GM18868 (cell line): ENCODE results near the gene FBXL20.
"Not testable (repeated sequence)": the region's sequence is repeated elsewhere in the genome, so short reads cannot be mapped to it uniquely, and the experiment has no call there.

Source experiments
- ATAC-seq: cut with Tn5 transposase; IDR thresholded peaks from one replicate; pipeline ENCODE4 v1.9.1; 2021; ENCODE audit warnings: mild to moderate bottlenecking, moderate library complexity; ENCODE audit not compliant: unreplicated experiment

FBXL20 gene

DNA sequence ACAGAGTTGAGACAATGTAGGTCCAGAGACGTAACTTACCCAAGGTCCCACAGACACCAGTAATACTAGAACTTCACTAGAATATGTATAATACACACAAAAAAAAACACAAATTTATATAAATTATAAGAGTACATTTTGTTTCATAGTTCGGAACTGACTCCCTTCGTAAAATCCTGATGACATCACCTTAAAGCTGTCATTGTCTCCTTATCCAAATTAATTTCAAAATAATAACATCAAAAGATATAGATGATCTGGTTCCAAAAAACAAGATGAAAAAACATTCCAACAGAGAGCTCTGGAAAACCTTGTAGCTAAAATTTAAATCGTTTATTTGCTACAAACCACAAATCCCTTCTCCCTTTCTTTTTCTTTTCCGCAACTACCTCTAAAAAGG is 10.0 kb downstream of the FBXL20 start:
- ATAC-seq, result no peak

DNA sequence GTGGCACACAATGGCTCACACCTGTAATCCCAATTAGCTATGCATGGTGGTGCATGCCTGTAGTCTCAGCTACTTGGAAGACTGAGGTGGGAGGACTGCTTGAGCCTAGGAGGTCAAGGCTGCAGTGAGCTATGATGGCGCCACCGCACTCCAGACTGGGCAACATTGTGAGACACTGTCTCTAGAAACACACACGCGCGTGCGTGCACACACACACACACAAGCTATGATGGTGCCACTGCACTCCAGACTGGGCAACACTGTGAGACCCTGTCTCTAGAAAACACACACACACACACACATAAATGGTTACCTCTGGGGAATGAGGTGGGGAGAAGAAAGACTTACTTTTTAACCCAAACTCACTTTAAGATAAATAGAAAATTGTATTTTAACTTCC is 16.4 kb downstream of the FBXL20 start:
- no peak for ATAC-seq

DNA sequence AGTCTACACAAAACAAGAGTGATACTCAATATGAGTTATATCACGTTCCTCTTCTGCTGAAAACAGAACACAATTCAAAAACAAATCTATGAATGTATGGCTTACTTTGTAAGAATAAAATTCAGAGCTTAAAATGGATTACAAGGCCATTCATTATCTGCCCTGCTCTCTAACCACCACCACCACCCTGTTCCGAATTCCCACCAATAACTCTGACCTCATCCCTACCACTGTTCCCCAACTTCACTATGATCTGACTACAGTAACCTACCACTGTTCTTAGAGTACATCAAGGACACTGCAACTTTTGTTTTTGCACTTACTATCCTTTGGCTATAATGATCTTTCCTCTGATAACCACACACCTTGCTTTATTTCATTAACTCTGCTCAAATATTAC is 21.3 kb downstream of the FBXL20 start:
- ATAC-seq, result no peak

DNA sequence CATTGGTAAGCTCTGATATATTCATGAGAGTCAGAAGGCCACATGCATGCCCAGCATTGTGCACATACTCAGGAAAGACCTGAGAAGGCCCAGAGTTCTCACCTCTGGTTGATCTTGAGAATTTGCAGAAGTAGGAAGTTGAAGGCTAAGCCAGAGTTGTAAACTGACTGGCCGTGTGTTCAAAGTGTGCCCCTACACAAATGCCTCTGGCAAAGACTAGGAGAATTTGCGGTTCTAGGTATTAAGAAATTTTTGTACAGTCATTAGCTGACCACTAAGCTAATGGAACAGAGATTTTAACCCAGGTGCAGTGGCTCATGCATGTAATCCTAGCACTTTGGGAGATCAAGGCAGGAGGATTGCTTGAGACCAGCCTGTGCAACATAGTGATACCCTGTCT is 25.0 kb downstream of the FBXL20 start:
- no peak for ATAC-seq

DNA sequence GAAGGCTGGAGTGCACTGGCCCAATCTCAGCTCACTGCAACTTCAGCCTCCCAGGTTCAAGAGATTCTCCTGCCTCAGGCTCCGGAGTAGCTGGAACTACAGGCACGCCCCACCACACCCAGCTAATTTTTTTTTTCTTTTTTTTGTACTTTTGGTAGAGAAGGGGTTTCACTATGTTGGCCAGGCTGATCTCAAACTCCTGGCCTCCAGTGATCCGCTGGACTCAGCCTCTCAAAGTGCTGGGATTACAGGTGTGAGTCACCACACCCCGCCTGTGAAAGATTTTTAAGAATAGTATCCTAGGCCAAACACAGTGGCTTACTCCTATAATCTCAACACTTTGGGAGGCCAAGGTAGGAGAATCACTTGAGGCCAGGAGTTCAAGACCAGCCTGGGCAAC is 33.6 kb downstream of the FBXL20 start:
- ATAC-seq, result not testable (repeated sequence)

DNA sequence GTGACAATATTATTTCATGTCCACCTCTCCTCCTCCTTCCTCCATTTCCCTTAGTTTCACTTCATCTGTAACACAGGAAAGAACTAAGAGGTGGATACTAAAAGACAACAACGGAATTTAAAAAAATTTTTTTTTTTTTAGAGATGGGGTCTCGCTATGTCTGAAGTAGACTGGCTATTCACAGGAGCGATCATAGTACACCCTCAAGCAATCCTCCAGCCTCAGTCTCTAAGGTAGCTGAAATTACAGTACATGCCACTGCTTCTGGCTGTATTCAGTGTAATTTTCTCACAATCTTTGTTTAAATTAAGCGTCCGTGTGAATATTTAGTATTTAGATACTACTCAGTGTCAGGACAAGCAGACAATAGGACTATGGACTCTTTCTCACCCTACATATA is 35.6 kb downstream of the FBXL20 start:
- no peak for ATAC-seq

DNA sequence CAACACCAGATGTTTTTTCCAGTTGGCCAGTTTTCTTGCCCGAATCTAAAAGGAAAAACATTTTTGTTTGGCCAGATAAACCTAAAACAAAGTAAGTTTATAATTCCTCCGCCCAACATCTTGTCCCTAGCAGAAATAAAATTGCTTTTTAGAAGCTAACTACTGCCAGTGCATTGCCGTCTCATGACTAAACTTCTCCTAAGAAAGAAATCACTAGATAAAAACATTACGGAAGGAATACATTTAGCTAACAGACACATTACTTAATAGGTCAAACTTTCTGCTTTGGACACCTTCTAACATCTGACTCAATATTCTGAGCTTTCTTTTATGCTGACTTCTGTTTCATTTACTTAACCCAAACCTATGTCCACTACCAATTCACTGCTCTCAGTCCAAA is 36.2 kb downstream of the FBXL20 start:
- ATAC-seq, result no peak

DNA sequence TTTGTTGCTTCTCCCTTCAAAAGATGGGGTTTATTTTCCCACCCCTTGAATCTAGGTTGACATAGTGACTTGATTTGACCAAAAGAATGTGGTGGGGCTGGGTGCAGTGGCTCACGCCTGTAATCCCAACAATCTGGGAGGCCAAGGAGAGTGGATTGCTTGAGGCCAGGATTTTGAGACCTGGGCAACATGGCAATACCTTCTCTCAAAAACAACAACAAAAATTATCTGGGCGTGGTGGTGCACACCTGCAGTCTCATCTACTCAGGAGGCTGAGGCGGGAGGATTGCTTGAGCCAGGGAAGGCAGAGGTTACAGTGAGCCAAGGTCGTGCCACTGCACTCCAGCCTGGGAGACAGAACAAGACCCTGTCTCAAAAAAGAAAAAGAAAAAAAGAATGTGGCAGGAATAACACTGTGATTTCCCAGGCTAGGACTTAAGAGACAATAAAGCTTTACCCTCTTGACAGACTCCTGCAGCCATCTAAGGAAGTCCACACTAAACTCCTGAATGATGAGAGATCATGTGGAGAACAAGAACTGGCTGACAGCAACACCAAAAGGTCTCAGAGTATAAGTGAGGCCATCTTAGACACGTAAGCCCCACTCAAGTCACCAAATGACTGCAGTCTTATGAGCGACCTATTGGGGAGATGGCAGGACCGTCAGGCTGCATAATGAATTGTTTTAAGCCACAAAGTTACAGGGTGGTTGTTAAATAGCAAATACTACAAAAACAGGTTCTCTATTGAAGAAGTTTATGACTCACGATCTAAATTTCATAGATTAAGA is 37.0 kb downstream of the FBXL20 start:
- ATAC-seq, result no peak

DNA sequence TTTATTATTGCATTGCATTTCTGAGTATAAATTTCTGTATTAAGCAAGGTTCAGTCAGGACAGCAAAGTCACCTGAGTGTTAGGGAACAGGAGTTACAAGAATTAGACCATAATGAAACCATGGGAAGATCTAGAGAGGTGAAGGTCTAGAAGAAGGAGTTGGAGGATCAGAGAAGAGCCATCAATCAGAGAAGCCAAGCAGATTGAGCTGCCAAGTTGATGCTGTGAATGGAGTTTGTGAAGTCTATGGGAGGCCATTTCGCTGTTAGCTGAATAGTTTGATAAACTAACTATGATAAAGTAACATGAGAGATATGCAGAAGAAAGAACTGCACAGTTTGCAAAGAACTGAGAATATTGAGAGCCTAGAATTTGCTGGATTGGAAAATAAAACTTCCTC is 40.4 kb downstream of the FBXL20 start:
- no peak for ATAC-seq

DNA sequence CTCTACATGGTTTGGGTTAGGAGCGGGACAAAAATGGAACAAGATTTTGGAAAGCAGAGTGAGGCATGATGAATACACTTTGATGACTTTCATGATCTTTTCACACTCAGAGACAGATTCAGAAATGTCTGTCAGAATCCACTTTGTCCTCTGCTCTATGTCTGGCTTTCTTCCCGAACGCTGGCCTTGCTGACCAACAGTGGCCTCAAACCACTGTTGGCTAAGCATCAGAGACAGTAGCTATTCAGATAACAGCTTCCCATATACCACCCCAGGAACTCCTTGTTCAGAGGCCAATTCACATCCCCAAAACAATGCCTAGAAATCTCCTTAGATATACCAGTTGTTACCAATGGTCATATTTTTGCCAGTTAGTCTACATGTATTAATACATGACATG is 40.9 kb downstream of the FBXL20 start:
- no peak for ATAC-seq

DNA sequence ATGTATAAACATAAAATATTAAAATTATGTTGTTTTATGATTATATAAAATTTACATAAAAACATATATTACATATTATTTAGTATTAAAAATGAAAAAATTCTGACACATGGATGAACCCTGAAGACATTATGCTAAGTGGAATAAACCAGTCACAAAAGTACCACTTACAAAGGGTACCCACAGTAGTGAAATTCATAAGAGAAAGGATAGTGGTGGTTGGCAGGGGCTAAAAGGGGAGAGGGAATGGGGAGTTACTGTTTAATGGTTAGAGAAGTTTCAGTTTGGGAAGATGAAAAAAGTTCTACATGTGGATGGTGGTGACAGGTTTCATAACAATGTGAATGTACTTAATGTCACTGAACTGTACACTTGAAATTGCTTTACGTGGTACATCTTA is 41.4 kb downstream of the FBXL20 start:
- no peak for ATAC-seq

DNA sequence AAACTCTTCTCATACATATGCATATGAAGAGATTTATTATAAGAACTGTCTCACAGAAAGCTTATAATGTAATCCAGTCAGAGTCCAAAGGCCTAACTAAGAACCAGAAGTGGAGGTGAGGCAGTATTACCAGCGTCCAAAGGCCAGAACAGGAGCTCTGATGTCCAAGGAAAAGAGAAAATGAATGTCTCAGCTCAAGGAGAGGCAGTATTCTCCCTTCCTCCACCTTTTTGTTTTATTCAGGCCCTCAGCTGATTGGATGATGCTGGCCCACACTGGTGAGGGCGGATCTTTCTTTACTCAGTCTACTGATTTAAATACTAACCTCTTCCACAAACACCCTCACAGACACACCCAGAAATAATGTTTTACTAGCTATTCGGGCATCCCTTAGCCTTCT is 43.4 kb downstream of the FBXL20 start:
- no peak for ATAC-seq

DNA sequence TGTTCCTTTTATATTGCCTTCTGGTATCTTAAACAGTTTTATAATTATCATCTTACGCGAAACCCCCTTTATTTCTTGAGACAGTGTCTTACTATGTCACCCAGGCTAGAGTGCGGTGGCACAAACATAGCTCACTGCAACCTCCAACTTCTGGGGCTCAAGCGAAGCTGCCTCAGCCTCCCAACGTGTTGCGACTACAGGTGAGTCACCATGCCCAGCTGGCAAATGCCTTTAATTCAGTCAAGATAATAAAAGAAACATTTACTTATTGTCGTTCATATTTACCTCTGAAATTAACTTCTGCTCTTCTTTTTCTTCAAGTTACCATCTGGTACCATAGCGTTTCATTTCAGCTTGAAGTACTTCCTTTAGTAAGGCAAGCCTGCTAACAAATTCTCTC is 43.9 kb downstream of the FBXL20 start:
- ATAC-seq, result no peak

DNA sequence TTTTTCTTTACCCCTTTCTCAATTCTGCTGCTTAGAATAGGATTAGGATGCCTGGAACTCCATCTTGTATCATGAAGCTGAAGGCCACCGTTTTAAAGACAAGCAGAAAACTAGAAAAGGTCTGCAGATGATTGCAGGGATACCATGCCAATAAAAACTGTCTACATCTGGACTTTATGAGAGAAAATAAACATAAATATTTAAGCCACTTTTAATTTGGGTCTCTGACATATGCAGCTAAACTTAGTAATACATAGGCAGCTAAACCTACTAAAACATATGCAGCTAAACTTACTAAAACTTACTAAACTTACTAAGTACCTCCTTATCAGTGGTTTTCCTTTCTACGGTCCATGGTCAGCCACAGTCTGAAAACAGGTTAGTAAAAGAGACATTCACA is 48.4 kb downstream of the FBXL20 start:
- ATAC-seq, result no peak

DNA sequence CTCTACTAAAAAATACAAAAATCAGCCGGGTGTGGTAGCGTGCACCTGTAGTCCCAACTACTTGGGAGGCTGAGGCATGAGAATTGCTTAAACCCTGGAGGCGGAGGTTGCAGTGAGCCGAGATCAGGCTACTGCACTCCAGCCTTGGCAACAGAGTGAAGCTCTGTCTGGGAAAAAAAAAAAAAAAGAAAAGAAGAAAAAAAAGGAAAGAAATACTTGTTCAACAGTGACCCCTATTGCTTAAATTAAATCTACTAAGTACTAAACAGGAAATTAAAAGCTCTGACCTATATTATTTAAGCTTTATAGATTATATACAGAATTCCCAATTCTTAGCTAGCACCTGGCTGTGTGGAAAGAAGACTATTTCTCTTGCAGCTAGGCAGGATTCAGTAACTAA is 48.9 kb downstream of the FBXL20 start:
- no peak for ATAC-seq

DNA sequence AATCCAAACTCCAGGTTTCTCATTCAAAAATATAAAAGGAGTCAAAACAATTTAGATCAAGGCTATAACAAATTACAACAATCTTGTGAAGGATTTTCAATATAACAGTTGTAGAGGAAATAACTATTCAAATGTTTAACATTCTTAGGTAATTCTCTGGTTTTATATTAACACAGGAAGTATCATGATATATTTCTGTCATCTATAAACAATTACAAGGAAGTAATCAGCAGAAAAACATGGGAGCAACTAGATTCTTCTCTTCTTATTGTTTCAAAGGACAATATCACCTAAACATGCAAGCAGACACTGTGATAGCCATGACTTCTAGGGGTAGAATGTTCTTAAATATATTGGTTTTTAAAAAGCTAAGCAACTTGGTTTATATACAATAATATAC is 49.9 kb downstream of the FBXL20 start:
- ATAC-seq, result no peak

DNA sequence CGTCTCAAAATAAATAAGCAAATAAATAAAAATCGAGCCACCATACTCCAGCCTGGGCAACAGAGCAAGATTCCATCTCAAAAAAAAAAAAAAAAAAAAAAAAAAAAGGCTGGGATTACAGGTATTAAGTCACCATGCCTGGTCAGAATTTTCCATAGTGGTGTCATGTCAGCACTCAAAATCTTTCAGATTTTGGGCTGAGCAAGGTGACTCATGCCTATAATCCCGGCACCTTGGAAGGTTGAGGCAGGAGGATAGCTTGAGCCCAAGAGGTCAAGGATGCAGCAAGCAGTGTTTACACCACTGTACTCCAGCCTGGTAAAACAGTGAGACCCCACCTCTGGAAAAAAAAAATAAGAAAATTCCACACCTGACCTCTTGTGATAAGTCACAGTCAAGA is 52.2 kb downstream of the FBXL20 start:
- ATAC-seq, result no peak

DNA sequence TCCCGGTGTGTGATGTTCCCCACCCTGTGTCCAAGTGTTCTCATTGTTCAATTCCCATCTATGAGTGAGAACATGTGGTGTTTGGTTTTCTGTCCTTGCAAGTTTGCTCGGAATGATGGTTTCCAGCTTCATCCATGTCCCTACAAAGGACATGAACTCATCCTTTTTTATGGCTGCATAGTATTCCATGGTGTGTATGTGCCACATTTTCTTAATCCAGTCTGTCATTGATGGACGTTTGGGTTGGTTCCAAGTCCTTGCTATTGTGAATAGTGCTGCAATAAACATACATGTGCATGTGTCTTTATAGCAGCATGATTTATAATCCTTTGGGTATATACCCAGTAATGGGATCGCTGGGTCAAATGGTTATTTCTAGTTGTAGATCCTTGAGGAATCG is 54.6 kb downstream of the FBXL20 start:
- not testable (repeated sequence) for ATAC-seq

DNA sequence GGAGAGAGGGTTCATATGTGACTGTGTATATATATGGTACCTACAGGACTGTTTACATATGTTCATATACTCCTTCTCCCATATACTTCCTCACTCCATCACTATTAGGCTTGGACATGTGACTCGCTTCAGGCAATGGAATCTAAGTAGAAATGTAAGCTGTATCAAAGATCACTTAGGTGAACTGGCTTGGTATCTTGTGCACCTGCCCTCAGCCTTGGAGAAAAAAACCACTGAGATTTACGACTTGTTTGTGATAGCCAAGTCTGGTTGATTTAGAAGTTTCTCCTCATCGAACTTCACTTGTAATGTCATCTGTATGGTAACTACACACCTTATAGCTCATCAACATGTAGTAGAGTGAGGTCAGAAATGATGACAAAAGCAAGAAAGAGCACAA is 59.9 kb downstream of the FBXL20 start:
- no peak for ATAC-seq

DNA sequence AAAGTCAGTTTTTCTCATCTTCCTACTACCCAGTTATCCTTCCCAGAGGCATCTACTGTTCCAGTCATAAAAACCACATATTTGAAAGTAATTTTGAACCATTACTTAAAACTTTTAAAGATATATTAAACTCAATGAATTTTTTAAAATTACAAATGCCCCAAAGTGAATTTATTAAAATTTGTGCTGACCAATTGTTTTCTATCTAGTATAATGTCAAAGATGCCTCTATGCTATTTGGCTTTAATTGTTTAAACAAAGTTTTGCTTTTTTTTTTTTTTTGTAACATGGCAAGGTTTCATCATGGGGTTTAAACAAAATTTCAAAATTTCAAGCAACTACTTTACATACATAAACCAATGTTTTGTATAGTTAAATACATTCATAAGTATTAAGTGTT is 60.7 kb downstream of the FBXL20 start:
- no peak for ATAC-seq

DNA sequence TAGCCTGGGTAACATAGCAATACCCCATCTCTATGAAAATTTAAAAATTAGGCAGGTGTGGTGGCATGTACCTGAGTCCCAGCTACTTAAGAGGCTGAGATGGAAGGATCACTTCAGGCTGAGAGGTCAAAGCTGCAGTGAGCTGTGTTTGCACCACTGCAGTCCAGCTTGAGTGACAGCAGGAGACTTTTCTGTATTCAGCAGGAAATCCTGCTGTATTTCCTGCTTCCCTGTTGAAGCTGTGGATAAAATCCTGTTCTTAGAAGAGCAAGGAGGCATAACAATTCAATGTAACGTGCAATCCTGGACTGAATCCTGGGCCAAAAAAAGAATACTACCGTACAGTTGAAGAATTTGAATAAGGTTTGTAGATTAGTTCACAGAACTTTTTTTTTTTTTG is 62.2 kb downstream of the FBXL20 start:
- ATAC-seq, result no peak

DNA sequence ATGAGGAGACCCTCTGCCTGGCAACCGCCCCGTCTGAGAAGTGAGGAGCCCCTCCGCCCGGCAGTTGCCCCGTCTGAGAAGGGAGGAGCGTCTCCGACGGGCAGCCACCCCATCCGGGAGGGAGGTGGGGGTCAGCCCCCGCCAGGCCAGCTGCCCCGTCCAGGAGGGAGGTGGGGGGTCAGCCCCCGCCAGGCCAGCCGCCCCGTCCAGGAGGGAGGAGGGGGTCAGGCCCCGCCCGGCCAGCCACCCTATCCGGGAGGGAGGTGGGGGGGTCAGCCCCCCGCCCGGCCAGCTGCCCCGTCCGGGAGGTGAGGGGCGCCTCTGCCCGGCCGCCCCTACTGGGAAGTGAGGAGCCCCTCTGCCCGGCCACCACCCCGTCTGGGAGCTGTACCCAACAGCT is 63.8 kb downstream of the FBXL20 start:
- not testable (repeated sequence) for ATAC-seq

DNA sequence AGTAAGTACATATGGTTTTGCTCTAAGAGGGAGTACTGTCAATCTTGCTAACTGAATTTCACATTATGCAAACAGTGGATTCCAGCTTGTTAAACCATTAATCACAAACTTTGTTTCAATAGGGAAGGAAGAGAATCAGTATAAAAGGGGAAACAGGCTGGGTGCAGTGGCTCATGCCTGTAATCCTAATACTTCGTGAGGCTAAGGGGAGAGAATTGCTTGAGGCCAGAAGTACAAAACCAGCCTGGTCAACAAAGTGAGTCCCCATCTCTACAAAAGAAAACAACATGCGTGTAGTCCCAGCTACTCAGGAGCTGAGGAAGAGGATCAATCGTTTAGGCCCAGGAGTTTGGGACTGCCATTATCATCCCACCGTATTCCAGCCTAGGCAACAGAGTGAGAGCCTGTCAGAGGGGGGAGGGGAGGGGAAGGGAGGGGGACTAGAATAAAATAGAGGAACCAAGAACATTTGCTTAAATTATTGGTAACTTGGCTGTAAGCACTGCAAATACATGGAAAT is 65.7 kb downstream of the FBXL20 start:
- no peak for ATAC-seq
